Gastrocnemius medialis (tissue), 4 donors: Measurements from ENCODE around the gene CELSR3.

Experiments
- CTCF ChIP-seq, 5 experiments: fragments of 450-650 bp in 3 of 5; fragments of 200-600 bp in 2 of 5; sonication (generic) in 2 of 5; IDR thresholded peaks in 4 of 5; conservative IDR thresholded peaks in 1 of 5; 1 replicate in 4 of 5; 2 replicates in 1 of 5; pipeline ENCODE4 v1.5.1; 2016 to 2019; ENCODE audit warnings: antibody characterized with exemption in 5 of 5, mild to moderate bottlenecking in 3 of 5, moderate library complexity in 3 of 5
- POLR2A ChIP-seq, 2 donors: fragments of 450-650 bp; IDR thresholded peaks; one replicate each; pipeline ENCODE4 v1.6.1; 2017; ENCODE audit warnings: antibody characterized with exemption in 2 of 2, mild to moderate bottlenecking in 2 of 2, moderate library complexity in 2 of 2

GRCh38 chr3:48656841-48657281 lies 5.8 kb downstream of the CELSR3 start:
- TF ChIP-seq CTCF (IDR thresholded peaks at IDR 0.05 in 4 of 5, conservative IDR thresholded peaks at IDR 0.05 in 1 of 5) (no peak), POLR2A (IDR thresholded peaks at IDR 0.05) (no peak)
